IPS-18c (cell line): ENCODE measurements around the gene FFAR2.
"Not testable (repeated sequence)": the region's sequence is repeated elsewhere in the genome, so short reads cannot be mapped to it uniquely, and the experiment has no call there.

Source experiments
- H3K4me3 ChIP-seq: 2 replicates; pipeline ENCODE4 v1.7.0; 2013; ENCODE audit warnings: low read depth, mild to moderate bottlenecking, low read length, moderate library complexity; ENCODE audit not compliant: insufficient read depth
- H3K9me3 ChIP-seq: one replicate; pipeline ENCODE4 v1.6.1; 2013; ENCODE audit warnings: mild to moderate bottlenecking, low read length, moderate library complexity; ENCODE audit not compliant: control insufficient read depth, insufficient read depth

Gene FFAR2

GRCh38 chr19:35442091-35442490 lies 6.0 kb upstream of the FFAR2 start:
- H3K4me3 ChIP-seq = no peak overlapping the region
- H3K9me3 ChIP-seq = no peaks in the 10 kb centered on the region

- Histone ChIP-seq H3K4me3 (no peak overlapping the region), H3K9me3 (no peaks in the 10 kb centered on the region)
These were observed 3.3 kb upstream of the FFAR2 start for GRCh38 chr19:35444735-35445134.

- no peak overlapping the region for H3K4me3 ChIP-seq
- no peaks in the 10 kb centered on the region for H3K9me3 ChIP-seq
These were observed 2.0 kb upstream of the FFAR2 start for GRCh38 chr19:35445826-35446593.

- Histone ChIP-seq H3K9me3 (no peaks in the 10 kb centered on the region), H3K4me3 (no peak overlapping the region)
These were observed 1.4 kb downstream of the FFAR2 start for GRCh38 chr19:35449359-35450043.

- Histone ChIP-seq H3K4me3 (no peak overlapping the region), H3K9me3 (no peaks in the 10 kb centered on the region)
These were observed 3.5 kb downstream of the FFAR2 start for GRCh38 chr19:35451338-35452096.

- Histone ChIP-seq H3K9me3 (no peaks in the 10 kb centered on the region), H3K4me3 (no peak overlapping the region)
These were observed 6.6 kb downstream of the FFAR2 start for GRCh38 chr19:35454663-35455062.

- Histone ChIP-seq H3K4me3 (no peak overlapping the region), H3K9me3 (no peaks in the 10 kb centered on the region)
These were observed 7.7 kb downstream of the FFAR2 start for GRCh38 chr19:35455616-35456201.

GRCh38 chr19:35457173-35457572 lies 9.1 kb downstream of the FFAR2 start:
- H3K4me3 ChIP-seq = no peak overlapping the region
- H3K9me3 ChIP-seq = no peaks in the 10 kb centered on the region

- H3K9me3 ChIP-seq = no peaks in the 10 kb centered on the region
- H3K4me3 ChIP-seq = no peak overlapping the region
These were observed 10.1 kb downstream of the FFAR2 start for GRCh38 chr19:35458192-35458591.

GRCh38 chr19:35458731-35459391 lies 10.8 kb downstream of the FFAR2 start:
- Histone ChIP-seq H3K9me3 (no peaks in the 10 kb centered on the region), H3K4me3 (no peak overlapping the region)

GRCh38 chr19:35459414-35460082 lies 11.5 kb downstream of the FFAR2 start:
- no peaks in the 10 kb centered on the region for H3K9me3 ChIP-seq
- no peak overlapping the region for H3K4me3 ChIP-seq

- Histone ChIP-seq H3K9me3 (no peaks in the 10 kb centered on the region), H3K4me3 (no peak overlapping the region)
These were observed 12.6 kb downstream of the FFAR2 start for GRCh38 chr19:35460608-35461007.

GRCh38 chr19:35461060-35461459 lies 13.0 kb downstream of the FFAR2 start:
- H3K4me3 ChIP-seq = no peak overlapping the region
- H3K9me3 ChIP-seq = no peaks in the 10 kb centered on the region

GRCh38 chr19:35461788-35462187 lies 13.7 kb downstream of the FFAR2 start:
- H3K9me3 ChIP-seq, H3K4me3 ChIP-seq: not testable (repeated sequence)

GRCh38 chr19:35462476-35462953 lies 14.5 kb downstream of the FFAR2 start:
- Histone ChIP-seq H3K9me3 (no peaks in the 10 kb centered on the region), H3K4me3 (no peak overlapping the region)

GRCh38 chr19:35462956-35463355 lies 14.9 kb downstream of the FFAR2 start:
- H3K9me3 ChIP-seq, H3K4me3 ChIP-seq: not testable (repeated sequence)

- Histone ChIP-seq H3K4me3 (no peak overlapping the region), H3K9me3 (no peaks in the 10 kb centered on the region)
These were observed 18.2 kb downstream of the FFAR2 start for GRCh38 chr19:35466259-35466658.
